OCI-LY1 (cell line): ENCODE measurements around the gene OSGEPL1.
"Not testable (repeated sequence)": the region's sequence is repeated elsewhere in the genome, so short reads cannot be mapped to it uniquely, and the experiment has no call there.

Source experiments
- H2AFZ ChIP-seq: fragments of 200-600 bp; sonication (generic), shearing (Covaris generic); 2 replicates; pipeline ENCODE4 v1.6.0; 2014; ENCODE audit warnings: antibody characterized with exemption, mild to moderate bottlenecking, low read length
- H3F3A ChIP-seq: fragments of 200-600 bp; sonication (generic), shearing (Covaris generic); 2 replicates; pipeline ENCODE4 v1.6.0; 2014; ENCODE audit warnings: mild to moderate bottlenecking, antibody characterized with exemption, low read length, moderate library complexity; ENCODE audit not compliant: insufficient read depth
- H3K27ac ChIP-seq: fragments of 200-600 bp; sonication (generic); 2 replicates; pipeline ENCODE4 v1.5.1; 2014; ENCODE audit warnings: low read length, mixed run types, mild to moderate bottlenecking, low read depth; ENCODE audit not compliant: poor library complexity, severe bottlenecking
- H3K27me3 ChIP-seq: fragments of 200-600 bp; sonication (generic); 2 replicates; pipeline ENCODE4 v1.6.0; 2014; ENCODE audit warnings: antibody characterized with exemption, mild to moderate bottlenecking, low read length, moderate library complexity; ENCODE audit not compliant: insufficient read depth
- H3K36me3 ChIP-seq: fragments of 200-600 bp; sonication (generic); 2 replicates; pipeline ENCODE4 v1.6.1; 2014; ENCODE audit warnings: mild to moderate bottlenecking, antibody characterized with exemption, low read length, moderate library complexity, mixed read lengths; ENCODE audit not compliant: insufficient read depth
- H3K4me1 ChIP-seq: fragments of 200-600 bp; sonication (generic); 2 replicates; pipeline ENCODE4 v1.5.1; 2014; ENCODE audit warnings: mild to moderate bottlenecking, low read length, moderate library complexity; ENCODE audit not compliant: insufficient read depth, severe bottlenecking
- H3K4me2 ChIP-seq: fragments of 200-600 bp; sonication (generic), shearing (Covaris generic); 2 replicates; pipeline ENCODE4 v1.6.1; 2014; ENCODE audit warnings: low read length
- H3K4me3 ChIP-seq: fragments of 200-600 bp; sonication (generic); 2 replicates; pipeline ENCODE4 v1.5.1; 2014; ENCODE audit warnings: low read length, low read depth, mild to moderate bottlenecking, mixed read lengths; ENCODE audit not compliant: poor library complexity, severe bottlenecking
- H3K79me2 ChIP-seq: fragments of 200-600 bp; shearing (Covaris generic); 2 replicates; pipeline ENCODE4 v1.6.1; 2016; ENCODE audit warnings: mixed run types, low read length, mixed read lengths; ENCODE audit not compliant: insufficient read depth
- H3K9ac ChIP-seq: fragments of 200-600 bp; sonication (generic), shearing (Covaris generic); 2 replicates; pipeline ENCODE4 v1.6.1; 2014; ENCODE audit warnings: mild to moderate bottlenecking, low read length, mixed read lengths
- H3K9me2 ChIP-seq: fragments of 200-600 bp; sonication (generic), shearing (Covaris generic); 2 replicates; pipeline ENCODE4 v1.6.1; 2014; ENCODE audit warnings: low read depth, mild to moderate bottlenecking, low read length, mixed read lengths
- H3K9me3 ChIP-seq: fragments of 200-600 bp; shearing (Covaris generic); 2 replicates; pipeline ENCODE4 v1.6.1; 2014; ENCODE audit warnings: low read length, mixed read lengths
- H4K20me1 ChIP-seq: fragments of 200-600 bp; sonication (generic), shearing (Covaris generic); 2 replicates; pipeline ENCODE4 v1.6.0; 2016; ENCODE audit warnings: mild to moderate bottlenecking, low read length; ENCODE audit not compliant: insufficient read depth
- CTCF ChIP-seq: fragments of 200-600 bp; sonication (generic), shearing (Covaris generic); IDR thresholded peaks from 2 replicates; pipeline ENCODE4 v1.5.1; 2017; ENCODE audit warnings: mild to moderate bottlenecking, antibody characterized with exemption, low read length, moderate library complexity, mixed read lengths
- EZH2 ChIP-seq: fragments of 200-600 bp; sonication (generic), shearing (Covaris generic); IDR thresholded peaks from 2 replicates; pipeline ENCODE4 v1.8.0; 2017; ENCODE audit warnings: borderline replicate concordance, mixed run types, mild to moderate bottlenecking, antibody characterized with exemption, low read length, moderate library complexity, mixed read lengths

OSGEPL1 gene

GRCh38 chr2:189762229-189762550, 402 bp downstream of the OSGEPL1 start:
- Histone ChIP-seq H3K36me3 (peaks cover 7% of the 10 kb centered on the region; the same call in 1 of the 2 replicates), H3K4me1 (peaks cover 23% of the 10 kb centered on the region), H3K4me3 (peak overlapping the region; percentile 80), H3K9ac (peak overlapping the region; percentile 98), H3K27ac (peak overlapping the region; percentile 97), H2AFZ (peak overlapping the region; percentile 90), H3F3A (0 out of 2 replicates have a peak, but pooled peaks cover 7% of the 10 kb centered on the region), H3K27me3 (no peaks in the 10 kb centered on the region), H4K20me1 (no peaks in the 10 kb centered on the region), H3K4me2 (peak overlapping the region; percentile 88), H3K79me2 (no peaks in the 10 kb centered on the region), H3K9me2 (no peaks in the 10 kb centered on the region), H3K9me3 (no peaks in the 10 kb centered on the region)
- TF ChIP-seq CTCF (no peak), EZH2 (no peak)

GRCh38 chr2:189760154-189760553, 2.4 kb downstream of the OSGEPL1 start:
- not testable (repeated sequence) for H3K4me3 ChIP-seq, H4K20me1 ChIP-seq, H3K9me2 ChIP-seq, H3K4me2 ChIP-seq, H3F3A ChIP-seq, H2AFZ ChIP-seq, H3K27me3 ChIP-seq, H3K9ac ChIP-seq, H3K36me3 ChIP-seq, H3K27ac ChIP-seq, H3K9me3 ChIP-seq, H3K79me2 ChIP-seq
- peaks cover 23% of the 10 kb centered on the region for H3K4me1 ChIP-seq

- TF ChIP-seq EZH2: no peak
- TF ChIP-seq CTCF: no peak
- no peaks in the 10 kb centered on the region for H3K27me3 ChIP-seq
- H3K4me2 ChIP-seq: no peak overlapping the region
- H3F3A ChIP-seq: no peaks in the 10 kb centered on the region
- H3K36me3 ChIP-seq: peaks cover 16% of the 10 kb centered on the region; the same call in 1 of the 2 replicates
- no peaks in the 10 kb centered on the region for H3K9me3 ChIP-seq
- H3K9ac ChIP-seq: no peak overlapping the region
- no peak overlapping the region for H2AFZ ChIP-seq
- H3K79me2 ChIP-seq: no peaks in the 10 kb centered on the region
- H3K4me1 ChIP-seq: peaks cover 4% of the 10 kb centered on the region
- no peaks in the 10 kb centered on the region for H4K20me1 ChIP-seq
- H3K9me2 ChIP-seq: no peaks in the 10 kb centered on the region
- H3K27ac ChIP-seq: no peak overlapping the region
- no peak overlapping the region for H3K4me3 ChIP-seq
Observed at GRCh38 chr2:189756311-189756952, 6.2 kb downstream of the OSGEPL1 start.

GRCh38 chr2:189751080-189751658, 11.4 kb downstream of the OSGEPL1 start:
- Histone ChIP-seq H3K9ac (no peak overlapping the region), H2AFZ (no peak overlapping the region), H3K27me3 (no peaks in the 10 kb centered on the region), H3K9me3 (no peaks in the 10 kb centered on the region), H3K9me2 (no peaks in the 10 kb centered on the region), H4K20me1 (no peaks in the 10 kb centered on the region), H3K27ac (no peak overlapping the region), H3K79me2 (no peaks in the 10 kb centered on the region), H3F3A (no peaks in the 10 kb centered on the region), H3K4me2 (no peak overlapping the region), H3K36me3 (peaks cover 20% of the 10 kb centered on the region; the same call in 1 of the 2 replicates), H3K4me1 (no peaks in the 10 kb centered on the region), H3K4me3 (no peak overlapping the region)
- TF ChIP-seq EZH2 (no peak), CTCF (peak; percentile 81)
